Measurements from ENCODE around the gene KRT78.

KRT78 gene

GRCh38 chr12:52814710-52815155 lies 34.1 kb downstream of the KRT78 start:
- H3K4me1 Mint-ChIP-seq, result peaks cover 16% of the 10 kb centered on the region
- H3K27ac Mint-ChIP-seq, result no peak overlapping the region
- H3K27me3 Mint-ChIP-seq, result no peaks in the 10 kb centered on the region
- no peak for ATAC-seq
- DNase-seq, result no peak
- no peak overlapping the region for H3K4me3 Mint-ChIP-seq
- H3K9me3 Mint-ChIP-seq, result no peaks in the 10 kb centered on the region

- H3K27me3 Mint-ChIP-seq, result no peaks in the 10 kb centered on the region
- H3K4me1 Mint-ChIP-seq, result peaks cover 16% of the 10 kb centered on the region
- no peak within 1 kb of the TSS for H3K4me3 Mint-ChIP-seq
- peak within 1 kb of the TSS in 1 of 2 donors; percentile 68 for H3K27ac Mint-ChIP-seq
- H3K9me3 Mint-ChIP-seq, result no peaks in the 10 kb centered on the region
- ATAC-seq (no peak), DNase-seq (no peak)
Measured at GRCh38 chr12:52813885-52814709, 34.7 kb downstream of the KRT78 start, which contains the start of gene KRT4. Gene KRT4 (minus strand): TSS chr12:52814116. CDS start chr12:52814058, 58 bp downstream.

DNA sequence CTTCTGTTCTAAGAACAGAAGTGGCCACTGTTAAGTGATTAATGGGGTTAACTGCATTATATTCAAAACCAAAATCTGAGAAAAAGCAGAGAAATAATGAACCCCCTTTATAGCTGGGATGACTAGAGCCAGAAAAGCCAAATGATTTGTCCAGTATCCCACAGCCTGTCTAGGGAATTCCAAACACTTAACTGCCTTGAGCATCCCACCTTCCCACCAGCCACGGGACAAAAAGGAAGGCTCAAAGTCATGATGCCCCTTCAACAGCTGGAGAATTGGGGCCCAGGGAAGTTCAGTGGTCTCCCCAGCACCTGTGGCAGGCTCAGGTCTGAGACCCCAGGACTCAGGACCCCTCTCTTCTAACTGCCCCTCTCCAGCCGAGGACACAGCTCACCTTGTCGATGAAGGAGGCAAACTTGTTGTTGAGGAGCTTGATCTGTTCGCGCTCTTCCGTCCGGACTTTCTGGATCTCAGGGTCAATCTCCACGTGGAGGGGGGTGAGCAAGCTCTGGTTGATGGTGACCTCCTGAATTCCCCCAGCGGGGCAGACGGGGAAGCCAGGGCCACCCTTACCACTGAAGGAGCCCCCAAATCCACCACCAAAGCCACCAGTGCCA lies 35.5 kb downstream of the KRT78 start:
- Mint-ChIP-seq H3K9me3 (no peaks in the 10 kb centered on the region), H3K4me1 (peaks cover 12% of the 10 kb centered on the region), H3K4me3 (no peak overlapping the region), H3K27me3 (no peaks in the 10 kb centered on the region), H3K27ac (no peak overlapping the region)
- ATAC-seq (no peak), DNase-seq (no peak)

- ATAC-seq (no peak), DNase-seq (no peak)
- H3K9me3 Mint-ChIP-seq, result no peaks in the 10 kb centered on the region
- no peaks in the 10 kb centered on the region for H3K27me3 Mint-ChIP-seq
- no peak overlapping the region for H3K4me3 Mint-ChIP-seq
- peak overlapping the region in 1 of 2 donors; percentile 83 for H3K27ac Mint-ChIP-seq
- H3K4me1 Mint-ChIP-seq, result peaks cover 7% of the 10 kb centered on the region
Measured at GRCh38 chr12:52812749-52813148, 36.0 kb downstream of the KRT78 start.

GRCh38 chr12:52812073-52812400 lies 36.8 kb downstream of the KRT78 start:
- DNase-seq (no peak), ATAC-seq (no peak)
- H3K4me3 Mint-ChIP-seq, result no peak overlapping the region
- H3K4me1 Mint-ChIP-seq, result no peaks in the 10 kb centered on the region
- H3K27me3 Mint-ChIP-seq, result no peaks in the 10 kb centered on the region
- H3K27ac Mint-ChIP-seq, result no peak overlapping the region
- H3K9me3 Mint-ChIP-seq, result no peaks in the 10 kb centered on the region

DNA sequence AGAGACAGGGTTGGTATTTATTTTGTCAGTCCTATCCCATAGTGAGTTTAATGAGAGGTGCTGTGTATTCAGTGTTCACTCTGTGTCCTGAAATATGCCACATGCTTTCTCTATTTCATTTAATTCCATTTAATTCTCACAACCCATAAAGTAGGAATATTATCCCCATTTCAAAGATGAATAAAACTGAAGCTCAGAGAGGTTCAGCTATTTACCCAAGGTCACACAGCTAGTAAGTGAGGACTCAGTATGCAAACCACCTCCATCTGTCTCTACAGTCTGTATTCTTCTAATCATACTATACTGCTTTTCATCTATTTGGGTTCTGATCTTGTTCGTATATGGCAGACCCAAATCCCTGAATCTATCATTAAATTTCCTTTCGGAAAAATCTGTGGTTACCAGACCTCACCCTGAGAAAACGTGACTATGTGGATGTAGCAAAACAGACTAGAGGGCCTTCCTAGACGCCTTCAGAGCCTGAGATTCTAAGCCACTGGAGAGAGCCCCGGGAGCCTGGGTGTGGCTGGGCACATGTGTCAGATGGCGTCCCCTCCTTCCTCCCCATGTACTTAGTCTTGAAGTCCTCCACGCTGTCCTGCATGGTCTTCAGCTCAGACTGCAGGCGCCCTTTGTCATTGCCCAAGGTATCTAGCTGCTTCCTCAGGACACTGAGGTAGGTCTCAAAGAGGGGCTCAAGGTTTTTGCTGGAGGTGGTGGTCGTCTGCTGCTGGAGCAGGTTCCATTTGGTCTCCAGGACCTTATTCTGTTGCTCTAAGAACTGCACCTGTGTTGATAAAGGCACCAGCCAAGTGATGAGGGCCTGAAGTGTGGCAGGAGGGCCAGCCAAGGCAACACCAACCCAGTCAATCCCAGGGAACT lies 37.4 kb downstream of the KRT78 start:
- Mint-ChIP-seq H3K4me1 (no peaks in the 10 kb centered on the region), H3K27me3 (no peaks in the 10 kb centered on the region), H3K27ac (no peak overlapping the region), H3K9me3 (no peaks in the 10 kb centered on the region), H3K4me3 (no peak overlapping the region)
- no peak for ATAC-seq
- DNase-seq, result no peak

DNA sequence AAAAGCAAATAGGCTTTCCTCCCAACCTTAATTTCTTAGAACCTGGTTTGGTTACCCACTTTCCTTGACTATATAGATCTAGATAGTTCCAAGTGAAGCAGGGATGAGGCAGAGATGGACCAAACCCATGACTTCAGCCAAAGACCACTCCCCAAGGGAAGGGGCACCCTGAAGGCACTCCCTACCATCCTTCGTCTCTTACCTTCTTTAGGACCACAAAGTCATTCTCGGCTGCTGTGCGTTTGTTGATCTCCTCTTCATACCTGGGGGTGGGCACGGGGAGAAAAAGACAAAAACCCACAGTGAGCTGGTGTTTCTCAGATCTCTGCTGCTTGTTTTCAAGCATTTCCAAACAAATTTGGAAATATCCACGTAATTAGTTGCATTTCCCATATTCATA lies 38.2 kb downstream of the KRT78 start:
- Mint-ChIP-seq H3K9me3 (no peaks in the 10 kb centered on the region), H3K4me1 (no peaks in the 10 kb centered on the region), H3K27ac (no peak overlapping the region), H3K4me3 (no peak overlapping the region), H3K27me3 (no peaks in the 10 kb centered on the region)
- ATAC-seq, result no peak
- no peak for DNase-seq

GRCh38 chr12:52809166-52809565 lies 39.6 kb downstream of the KRT78 start:
- no peaks in the 10 kb centered on the region for H3K27me3 Mint-ChIP-seq

DNA sequence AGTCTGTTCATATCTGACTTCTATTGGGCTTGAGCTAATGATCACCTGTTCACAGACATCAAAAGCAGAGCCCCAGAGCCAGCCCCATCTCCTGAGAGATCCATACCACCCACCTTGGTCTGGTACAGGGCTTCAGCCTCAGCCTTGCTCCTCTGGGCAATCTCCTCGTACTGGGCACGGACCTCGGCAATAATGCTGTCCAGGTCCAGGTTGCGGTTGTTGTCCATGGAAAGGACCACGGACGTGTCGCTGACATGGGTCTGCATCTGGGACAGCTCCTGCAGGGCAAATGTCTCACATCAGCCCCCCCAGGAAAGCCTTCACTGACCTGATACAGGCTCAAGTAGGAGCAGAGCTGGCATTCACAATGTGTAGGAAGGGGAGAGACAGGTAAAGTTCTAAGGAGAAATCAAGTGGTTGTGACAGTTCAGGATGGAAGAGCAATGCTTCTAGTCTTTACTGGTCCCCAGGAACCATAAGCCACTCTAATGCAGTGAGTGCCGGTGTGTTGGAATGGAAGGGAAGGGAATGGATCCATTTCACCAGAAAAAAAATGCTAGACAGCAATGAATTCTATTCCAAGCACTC lies 40.1 kb downstream of the KRT78 start:
- Mint-ChIP-seq H3K4me3 (no peak overlapping the region), H3K27ac (peak overlapping the region in 1 of 2 donors; percentile 1), H3K9me3 (no peaks in the 10 kb centered on the region), H3K4me1 (no peaks in the 10 kb centered on the region), H3K27me3 (no peaks in the 10 kb centered on the region)
- DNase-seq (no peak), ATAC-seq (no peak)

More at GRCh38 chr12:52809166-52809565, 39.6 kb downstream of the KRT78 start:
- Mint-ChIP-seq H3K27ac (no peak overlapping the region), H3K4me1 (no peaks in the 10 kb centered on the region), H3K9me3 (no peaks in the 10 kb centered on the region), H3K4me3 (no peak overlapping the region)
- DNase-seq (no peak), ATAC-seq (no peak)

- DNase-seq, result no peak
- no peak for ATAC-seq
- no peak overlapping the region for H3K27ac Mint-ChIP-seq
- H3K27me3 Mint-ChIP-seq, result no peaks in the 10 kb centered on the region
- H3K4me3 Mint-ChIP-seq, result no peak overlapping the region
- no peaks in the 10 kb centered on the region for H3K9me3 Mint-ChIP-seq
- H3K4me1 Mint-ChIP-seq, result no peaks in the 10 kb centered on the region
Measured at GRCh38 chr12:52807544-52808470, 41.0 kb downstream of the KRT78 start.

GRCh38 chr12:52806821-52807543 lies 41.8 kb downstream of the KRT78 start:
- H3K4me1 Mint-ChIP-seq, result no peaks in the 10 kb centered on the region
- no peaks in the 10 kb centered on the region for H3K27me3 Mint-ChIP-seq
- DNase-seq (no peak), ATAC-seq (no peak)
- H3K27ac Mint-ChIP-seq, result no peak overlapping the region
- no peak overlapping the region for H3K4me3 Mint-ChIP-seq
- H3K9me3 Mint-ChIP-seq, result no peaks in the 10 kb centered on the region

- H3K27me3 Mint-ChIP-seq, result no peaks in the 10 kb centered on the region
- H3K4me3 Mint-ChIP-seq, result no peak overlapping the region
- no peaks in the 10 kb centered on the region for H3K4me1 Mint-ChIP-seq
- DNase-seq (no peak), ATAC-seq (no peak)
- H3K27ac Mint-ChIP-seq, result no peak overlapping the region
- H3K9me3 Mint-ChIP-seq, result no peaks in the 10 kb centered on the region
Measured at GRCh38 chr12:52806169-52806811, 42.5 kb downstream of the KRT78 start.

DNA sequence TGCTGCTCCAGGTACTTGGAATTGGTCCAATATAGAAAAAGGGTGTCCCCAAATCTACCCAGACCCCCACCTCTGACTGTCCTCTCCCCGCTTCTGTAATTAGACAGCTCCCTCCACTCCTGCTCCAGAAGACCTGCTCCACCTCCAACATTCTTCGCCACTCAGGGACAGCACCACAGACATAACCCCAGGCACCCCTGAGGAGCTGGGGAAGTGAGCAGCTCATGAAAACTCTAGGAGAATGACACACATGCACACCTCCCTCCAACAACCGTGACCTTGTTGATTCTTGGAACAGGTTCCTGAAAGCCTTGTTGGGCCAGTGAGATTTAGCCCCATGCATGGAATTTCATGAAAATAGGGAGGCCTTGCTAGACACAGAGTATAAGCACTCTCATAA lies 43.1 kb downstream of the KRT78 start:
- no peak for DNase-seq
- ATAC-seq, result no peak
- Mint-ChIP-seq H3K27ac (no peak overlapping the region), H3K27me3 (no peaks in the 10 kb centered on the region), H3K9me3 (no peaks in the 10 kb centered on the region), H3K4me3 (no peak overlapping the region), H3K4me1 (no peaks in the 10 kb centered on the region)

- DNase-seq, result no peak
- Mint-ChIP-seq H3K4me1 (no peaks in the 10 kb centered on the region), H3K9me3 (no peaks in the 10 kb centered on the region), H3K4me3 (no peak overlapping the region), H3K27ac (no peak overlapping the region), H3K27me3 (no peaks in the 10 kb centered on the region)
- no peak for ATAC-seq
Measured at GRCh38 chr12:52805000-52805399, 43.8 kb downstream of the KRT78 start.
